ENCODE measurements around the gene STAT2. TPM values are rescaled to one million over a fixed set of nuclear protein-coding genes. Genes with fewer than 3 reads are reported as not detected.

The STAT2 gene
- total and polyA plus RNA-seq, 2 of the 13 experiments (the other 11 are each of a cell fraction or from before 2014, with no cell fraction given), result 43.5 to 84.6 TPM

- no peak for TF ChIP-seq KIAA2018 (CRISPR knock-in tag; IDR thresholded peaks at IDR 0.05; ENCODE audit: borderline replicate concordance)
- no peak for TF ChIP-seq SMAD3 (CRISPR knock-in tag; IDR thresholded peaks at IDR 0.05)
- TF ChIP-seq MEIS2 (CRISPR knock-in tag; IDR thresholded peaks at IDR 0.05), result peak; percentile 69
- TF ChIP-seq ZNF260 (CRISPR knock-in tag; IDR thresholded peaks at IDR 0.05; ENCODE audit: borderline replicate concordance, low read depth), result no peak
- no peak for TF ChIP-seq NPAS2 (CRISPR knock-in tag; IDR thresholded peaks at IDR 0.05; ENCODE audit: borderline replicate concordance)
- TF ChIP-seq ZIK1 (CRISPR knock-in tag; IDR thresholded peaks at IDR 0.05; ENCODE audit: borderline replicate concordance, low read depth), result peak; percentile 22; the same call in 1 of the 2 replicates
- TF ChIP-seq, protein P1, sequence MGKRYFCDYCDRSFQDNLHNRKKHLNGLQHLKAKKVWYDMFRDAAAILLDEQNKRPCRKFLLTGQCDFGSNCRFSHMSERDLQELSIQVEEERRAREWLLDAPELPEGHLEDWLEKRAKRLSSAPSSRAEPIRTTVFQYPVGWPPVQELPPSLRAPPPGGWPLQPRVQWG (CRISPR knock-in tag; IDR thresholded peaks at IDR 0.05; ENCODE audit: borderline replicate concordance, low read depth), result no peak
- TF ChIP-seq, protein P2, sequence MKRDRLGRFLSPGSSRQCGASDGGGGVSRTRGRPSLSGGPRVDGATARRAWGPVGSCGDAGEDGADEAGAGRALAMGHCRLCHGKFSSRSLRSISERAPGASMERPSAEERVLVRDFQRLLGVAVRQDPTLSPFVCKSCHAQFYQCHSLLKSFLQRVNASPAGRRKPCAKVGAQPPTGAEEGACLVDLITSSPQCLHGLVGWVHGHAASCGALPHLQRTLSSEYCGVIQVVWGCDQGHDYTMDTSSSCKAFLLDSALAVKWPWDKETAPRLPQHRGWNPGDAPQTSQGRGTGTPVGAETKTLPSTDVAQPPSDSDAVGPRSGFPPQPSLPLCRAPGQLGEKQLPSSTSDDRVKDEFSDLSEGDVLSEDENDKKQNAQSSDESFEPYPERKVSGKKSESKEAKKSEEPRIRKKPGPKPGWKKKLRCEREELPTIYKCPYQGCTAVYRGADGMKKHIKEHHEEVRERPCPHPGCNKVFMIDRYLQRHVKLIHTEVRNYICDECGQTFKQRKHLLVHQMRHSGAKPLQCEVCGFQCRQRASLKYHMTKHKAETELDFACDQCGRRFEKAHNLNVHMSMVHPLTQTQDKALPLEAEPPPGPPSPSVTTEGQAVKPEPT (CRISPR knock-in tag; IDR thresholded peaks at IDR 0.05; ENCODE audit: low read depth), result 0 out of 2 replicates have a peak, but pooled peaks have one; percentile 23
- TF ChIP-seq ATF7 (IDR thresholded peaks at IDR 0.05), result no peak
- TF ChIP-seq ATF7 (CRISPR knock-in tag; IDR thresholded peaks at IDR 0.05), result 0 out of 2 replicates have a peak, but pooled peaks have one; percentile 45
- TF ChIP-seq, protein P3, sequence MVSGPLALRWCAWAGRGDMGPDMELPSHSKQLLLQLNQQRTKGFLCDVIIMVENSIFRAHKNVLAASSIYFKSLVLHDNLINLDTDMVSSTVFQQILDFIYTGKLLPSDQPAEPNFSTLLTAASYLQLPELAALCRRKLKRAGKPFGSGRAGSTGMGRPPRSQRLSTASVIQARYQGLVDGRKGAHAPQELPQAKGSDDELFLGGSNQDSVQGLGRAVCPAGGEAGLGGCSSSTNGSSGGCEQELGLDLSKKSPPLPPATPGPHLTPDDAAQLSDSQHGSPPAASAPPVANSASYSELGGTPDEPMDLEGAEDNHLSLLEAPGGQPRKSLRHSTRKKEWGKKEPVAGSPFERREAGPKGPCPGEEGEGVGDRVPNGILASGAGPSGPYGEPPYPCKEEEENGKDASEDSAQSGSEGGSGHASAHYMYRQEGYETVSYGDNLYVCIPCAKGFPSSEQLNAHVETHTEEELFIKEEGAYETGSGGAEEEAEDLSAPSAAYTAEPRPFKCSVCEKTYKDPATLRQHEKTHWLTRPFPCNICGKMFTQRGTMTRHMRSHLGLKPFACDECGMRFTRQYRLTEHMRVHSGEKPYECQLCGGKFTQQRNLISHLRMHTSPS (CRISPR knock-in tag; IDR thresholded peaks at IDR 0.05; ENCODE audit: low read depth), result no peak
- no peak for TF ChIP-seq SP1 (IDR thresholded peaks at IDR 0.05)
- TF ChIP-seq SP1 (CRISPR knock-in tag; IDR thresholded peaks at IDR 0.05), result no peak; the same call in 1 of the 2 replicates
- no peak for TF ChIP-seq TAF15 (IDR thresholded peaks at IDR 0.05; ENCODE audit: low read depth, low read length, poor library complexity, severe bottlenecking)
- no peak for TF ChIP-seq CENPT (CRISPR knock-in tag; IDR thresholded peaks at IDR 0.05; ENCODE audit: low read depth)
Observed at GRCh38 chr12:56315622-56316473, 44.1 kb downstream of the STAT2 start, which contains the start of gene CNPY2 (continued).
